HepG2 (cell line): ENCODE results near the gene BRSK2. TPM values are rescaled to one million over a fixed set of nuclear protein-coding genes. Genes with fewer than 3 reads are reported as not detected.

Source experiments
- AGO1 ChIP-seq: fragments of 200-400 bp; formaldehyde crosslinking; IDR thresholded peaks from 2 replicates; pipeline ENCODE4 v1.6.1; 2017; ENCODE audit warnings: mild to moderate bottlenecking, low read depth, low read length, moderate library complexity; ENCODE audit not compliant: poor library complexity, severe bottlenecking
- FOXO1 ChIP-seq: sonication (generic); formaldehyde crosslinking; IDR thresholded peaks from 2 replicates; pipeline ENCODE4 v1.4.0; 2020; ENCODE audit warnings: missing genetic modification reagents
- JUNB ChIP-seq: sonication (generic); formaldehyde crosslinking; IDR thresholded peaks from 2 replicates; pipeline ENCODE4 v1.8.0; 2022; ENCODE audit warnings: missing genetic modification reagents, mild to moderate bottlenecking, borderline replicate concordance
- MAFK ChIP-seq, 2 experiments: IDR thresholded peaks in 1 of 2; conservative IDR thresholded peaks in 1 of 2; 2 replicates each; pipeline ENCODE4 v1.6.1; 2011; ENCODE audit warnings: improper control_type of control experiment in 2 of 2, low read length in 2 of 2
- MNT ChIP-seq: fragments of 450-650 bp; IDR thresholded peaks from 2 replicates; pipeline ENCODE4 v1.6.1; 2016
- MTERF4 ChIP-seq: sonication (generic); formaldehyde crosslinking; IDR thresholded peaks from 2 replicates; pipeline ENCODE4 v1.8.0; 2023; ENCODE audit warnings: mild to moderate bottlenecking, missing genetic modification reagents
- POLR2AphosphoS5 ChIP-seq: IDR thresholded peaks from 2 replicates; pipeline ENCODE4 v1.6.1; 2012; ENCODE audit warnings: low read depth, low read length
- RFX5 ChIP-seq: IDR thresholded peaks from 2 replicates; pipeline ENCODE4 v1.6.1; 2011; ENCODE audit warnings: low read depth, low read length, improper control_type of control experiment
- U2AF1 ChIP-seq: fragments of 200-400 bp; formaldehyde crosslinking; optimal IDR thresholded peaks from 2 replicates; pipeline ENCODE3; 2017; ENCODE audit warnings: mild to moderate bottlenecking, low read depth, low read length
- ZFP62 ChIP-seq: sonication (generic); formaldehyde crosslinking; IDR thresholded peaks from 2 replicates; pipeline ENCODE4 v1.4.0; 2020; ENCODE audit warnings: missing genetic modification reagents
- ZNF18 ChIP-seq: sonication (generic); formaldehyde crosslinking; IDR thresholded peaks from 2 replicates; pipeline ENCODE4 v1.8.0; 2022; ENCODE audit warnings: mild to moderate bottlenecking, missing genetic modification reagents; ENCODE audit not compliant: insufficient replicate concordance
- ZNF20 ChIP-seq: sonication (generic); formaldehyde crosslinking; IDR thresholded peaks from 2 replicates; pipeline ENCODE4 v1.4.0; 2020; ENCODE audit warnings: mild to moderate bottlenecking, moderate library complexity, missing genetic modification reagents
- ZNF609 ChIP-seq: sonication (generic); formaldehyde crosslinking; IDR thresholded peaks from 2 replicates; pipeline ENCODE4 v1.4.0; 2020; ENCODE audit warnings: mild to moderate bottlenecking, missing genetic modification reagents, borderline replicate concordance
- ZNF784 ChIP-seq: sonication (generic); formaldehyde crosslinking; IDR thresholded peaks from 2 replicates; pipeline ENCODE4 v1.5.1; 2020; ENCODE audit warnings: missing genetic modification reagents, mild to moderate bottlenecking, borderline replicate concordance
- ZSCAN25 ChIP-seq: sonication (generic); formaldehyde crosslinking; IDR thresholded peaks from 2 replicates; pipeline ENCODE4 v1.8.0; 2022; ENCODE audit warnings: mild to moderate bottlenecking, missing genetic modification reagents
- ZSCAN9 ChIP-seq: IDR thresholded peaks from 2 replicates; pipeline ENCODE4 v1.6.1; 2016; ENCODE audit warnings: borderline replicate concordance
- polyA plus RNA-seq, 8 experiments: library from polyadenylated mRNA; depleted of rRNA in 3 of 8; stranded (reverse) in 7 of 8; unstranded in 1 of 8; fragments of >200 nt; fragmentation: Illumina TruSeq in 4 of 8; extraction: Trizol in 4 of 8; gene quantifications; 2 replicates each; pipeline versions ENCODE4 v1.2.1 to v1.2.3, GENCODE V29; 2011 to 2016; ENCODE audit warnings: low read depth in 4 of 8, missing spikeins in 1 of 8, mixed read lengths in 1 of 8; ENCODE audit not compliant: insufficient read depth in 1 of 8
- total RNA-seq, 5 experiments: library from RNA; depleted of rRNA; stranded (reverse); fragments of >200 nt; fragmentation: Illumina TruSeq; extraction: Trizol; gene quantifications; 2 replicates each; pipeline ENCODE4 v1.2.3, GENCODE V29; 2016; ENCODE audit warnings: low read depth in 1 of 5
- TF ChIP-seq, protein P1 (sequence below): IDR thresholded peaks from 2 replicates; pipeline ENCODE4 v1.6.1; 2016; ENCODE audit warnings: mild to moderate bottlenecking

Gene BRSK2
- total and polyA plus RNA-seq, 2 of the 13 experiments (the other 11 are each of a cell fraction or from before 2014, with no cell fraction given): 0.74 to 1.1 TPM

GRCh38 chr11:1401656-1402221, 12.0 kb downstream of the BRSK2 start (continued):
- no peak for TF ChIP-seq ZNF18 (CRISPR knock-in tag)
- TF ChIP-seq, protein P1, sequence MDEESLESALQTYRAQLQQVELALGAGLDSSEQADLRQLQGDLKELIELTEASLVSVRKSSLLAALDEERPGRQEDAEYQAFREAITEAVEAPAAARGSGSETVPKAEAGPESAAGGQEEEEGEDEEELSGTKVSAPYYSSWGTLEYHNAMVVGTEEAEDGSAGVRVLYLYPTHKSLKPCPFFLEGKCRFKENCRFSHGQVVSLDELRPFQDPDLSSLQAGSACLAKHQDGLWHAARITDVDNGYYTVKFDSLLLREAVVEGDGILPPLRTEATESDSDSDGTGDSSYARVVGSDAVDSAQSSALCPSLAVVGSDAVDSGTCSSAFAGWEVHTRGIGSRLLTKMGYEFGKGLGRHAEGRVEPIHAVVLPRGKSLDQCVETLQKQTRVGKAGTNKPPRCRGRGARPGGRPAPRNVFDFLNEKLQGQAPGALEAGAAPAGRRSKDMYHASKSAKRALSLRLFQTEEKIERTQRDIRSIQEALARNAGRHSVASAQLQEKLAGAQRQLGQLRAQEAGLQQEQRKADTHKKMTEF (CRISPR knock-in tag): peak; percentile 23; the same call in 1 of the 2 replicates
- 0 out of 2 replicates have a peak, but pooled peaks have one; percentile 42 for TF ChIP-seq MTERF4
- no peak for TF ChIP-seq MAFK (conservative IDR thresholded peaks at IDR 0.05 in 1 of 2, IDR thresholded peaks at IDR 0.05 in 1 of 2; ENCODE audit: low read length in 2 of 2)
- no peak for TF ChIP-seq ZNF784
- TF ChIP-seq FOXO1 (CRISPR knock-in tag): peak; percentile 37; the same call in 1 of the 2 replicates
- no peak for TF ChIP-seq ZNF20
- TF ChIP-seq JUNB: peak; percentile 36; the same call in 1 of the 2 replicates
- no peak for TF ChIP-seq MNT
- TF ChIP-seq U2AF1: no peak
- TF ChIP-seq POLR2AphosphoS5: no peak
- peak; percentile 80; the same call in 1 of the 2 replicates for TF ChIP-seq ZSCAN9 (CRISPR knock-in tag)
- no peak for TF ChIP-seq ZFP62 (CRISPR knock-in tag)
- TF ChIP-seq AGO1: no peak
- TF ChIP-seq ZNF609 (CRISPR knock-in tag): no peak
- no peak for TF ChIP-seq RFX5
- TF ChIP-seq ZSCAN25 (CRISPR knock-in tag): no peak
